Activated CD4-positive, alpha-beta memory T cell treated with anti-CD3 and anti-CD28 coated beads for 36 hours (primary cell): ENCODE data around the gene VPS39. TPM values are rescaled to one million over a fixed set of nuclear protein-coding genes. Genes with fewer than 3 reads are reported as not detected.

Source experiments
- CTCF ChIA-PET: fragments of 350-600 bp; sonication (Branson Sonifier 250); formaldehyde crosslinking; loops from one replicate; lab custom pipeline; 2021; ENCODE audit warnings: antibody characterized with exemption, inconsistent platforms; lab: Charles Lee
- POLR2A ChIA-PET: fragments of 350-600 bp; sonication (Branson Sonifier 250); formaldehyde crosslinking; loops from one replicate; lab custom pipeline; 2021; ENCODE audit warnings: antibody characterized with exemption; lab: Charles Lee
- DNase-seq: peaks from one replicate; pipeline ENCODE4 v3.0.0-alpha.2; 2020
- H3K27ac Mint-ChIP-seq: one replicate; pipeline ENCODE4 v1.8.0; 2021; ENCODE audit warnings: mixed read lengths
- H3K27me3 Mint-ChIP-seq: one replicate; pipeline ENCODE4 v1.8.0; 2021; ENCODE audit warnings: mixed read lengths
- H3K36me3 Mint-ChIP-seq: one replicate; pipeline ENCODE4 v1.8.0; 2021; ENCODE audit warnings: mixed read lengths
- H3K4me1 Mint-ChIP-seq: one replicate; pipeline ENCODE4 v1.8.0; 2021; ENCODE audit warnings: low read depth, mixed read lengths
- H3K4me3 Mint-ChIP-seq: one replicate; pipeline ENCODE4 v1.8.0; 2021; ENCODE audit warnings: mild to moderate bottlenecking, mixed read lengths
- H3K9me3 Mint-ChIP-seq: one replicate; pipeline ENCODE4 v1.8.0; 2021; ENCODE audit warnings: mixed read lengths
- intact Hi-C: fragments of 100-400 bp; cut with micrococcal nuclease; formaldehyde crosslinking; loops from one replicate; pipeline ENCODE4 v1.15.1; 2023
- microRNA-seq: library from miRNA; unstranded; fragments of <30 nt; microRNA quantifications from one replicate; pipeline ENCODE4 v1.2.0, GENCODE V29; 2022; ENCODE audit warnings: borderline number of aligned reads, borderline microRNAs expressed, borderline replicate concordance
- total RNA-seq, 2 experiments: library from RNA; stranded (reverse); gene quantifications; one replicate each; pipeline ENCODE4 v1.2.3, GENCODE V29; 2021

VPS39 gene
- total RNA-seq, 2 experiments from 2014 or later: 52.6 to 57.8 TPM

DNA sequence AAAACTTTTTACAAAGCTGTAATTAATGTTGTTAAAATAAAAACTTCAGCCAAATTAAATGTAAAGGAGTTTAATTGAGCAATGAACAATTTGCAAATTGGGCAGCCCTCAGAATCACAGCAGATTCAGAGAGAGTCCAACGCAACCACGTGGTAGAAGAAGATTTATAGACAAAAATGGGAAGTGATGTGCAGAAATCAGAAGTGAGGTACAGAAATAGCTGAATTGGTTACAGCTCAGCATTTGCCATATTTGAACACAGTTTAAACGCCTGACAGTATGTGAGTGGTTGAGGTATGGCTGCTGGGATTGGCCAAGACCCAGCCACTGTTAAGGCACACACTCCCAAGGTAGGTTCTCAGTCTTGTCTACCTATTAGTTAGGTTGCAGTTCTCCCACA, 99.3 kb downstream of the VPS39 start:
- H3K4me1 Mint-ChIP-seq: peaks cover 15% of the 10 kb centered on the region
- no peak for DNase-seq
- H3K4me3 Mint-ChIP-seq: no peak overlapping the region
- ChIA-PET CTCF (interaction anchor here (0.9 to 1.8 kb wide), 3 partner anchors 25 to 29 kb away, joined by 5 to 8 read pairs (median 7); no protein-coding TSS in a partner anchor), POLR2A (no interaction called here)
- no peak overlapping the region for H3K27ac Mint-ChIP-seq
- H3K9me3 Mint-ChIP-seq: peaks cover 4% of the 10 kb centered on the region
- peaks cover 25% of the 10 kb centered on the region for H3K27me3 Mint-ChIP-seq
- peaks cover 2% of the 10 kb centered on the region for H3K36me3 Mint-ChIP-seq
- intact Hi-C loops: loop anchor here (5.0 kb wide), 1 partner anchor 137 kb away; the partner anchor contains the start of gene EHD4

Small RNAs within 50 kb of the gene (microRNA-seq; reads per million reads assigned to microRNA genes)
- 40.9 reads per million, percentile 55 among the genes with 10 or more reads in this experiment for gene MIR627

Other genes starting within 250 kb of the VPS39 start
- gene EHD4, start 235.7 kb downstream of the VPS39 start, total RNA-seq: 10 to 100 TPM; 43.6 to 45.0 TPM
- not detected for gene PLA2G4E, start 187.3 kb downstream of the VPS39 start, total RNA-seq
- gene PLA2G4D, start 113.7 kb downstream of the VPS39 start, total RNA-seq: not detected
- not detected for gene PLA2G4F, start 51.7 kb downstream of the VPS39 start, total RNA-seq
- gene GANC, start 64.9 kb upstream of the VPS39 start, total RNA-seq: 10 to 100 TPM; 23.5 to 26.1 TPM
- gene TMEM87A, start 65.1 kb upstream of the VPS39 start, total RNA-seq: 10 to 100 TPM; 26.1 to 28.7 TPM
- 1 to 10 TPM; 2.2 to 2.7 TPM for gene CAPN3, start 151.2 kb upstream of the VPS39 start, total RNA-seq